Stimulated activated CD4-positive, alpha-beta T cell treated with anti-CD3 and anti-CD28 coated beads, Interleukin-4, amount 100 ng/mL, for 24 hours (primary cell): Measurements from ENCODE around the gene PDCD11.

ENCODE experiments used
- DNase-seq: peaks from one replicate; pipeline ENCODE4 v3.0.0-alpha.2; 2020

The PDCD11 gene

DNA sequence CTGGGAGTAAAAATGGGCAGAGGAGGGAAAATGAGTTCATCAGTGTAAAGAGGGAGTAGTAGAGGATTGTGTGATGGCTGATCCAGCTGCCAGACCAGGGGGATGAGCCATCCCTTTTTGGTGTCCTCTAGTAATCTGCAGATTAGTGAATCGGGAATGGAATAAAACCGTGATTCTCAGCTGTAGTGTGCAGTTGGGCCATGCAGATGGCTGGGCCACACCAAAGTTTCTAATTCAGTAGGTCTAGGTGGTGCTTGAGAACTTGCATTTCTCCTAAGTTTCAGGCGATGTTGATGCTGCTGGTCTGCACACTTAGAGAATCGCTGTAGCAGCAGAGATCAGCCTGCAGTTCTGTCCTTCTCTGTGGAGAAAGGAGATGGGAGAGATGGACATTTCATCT is 22.7 kb downstream of the PDCD11 start:
- DNase-seq, result no peak

DNA sequence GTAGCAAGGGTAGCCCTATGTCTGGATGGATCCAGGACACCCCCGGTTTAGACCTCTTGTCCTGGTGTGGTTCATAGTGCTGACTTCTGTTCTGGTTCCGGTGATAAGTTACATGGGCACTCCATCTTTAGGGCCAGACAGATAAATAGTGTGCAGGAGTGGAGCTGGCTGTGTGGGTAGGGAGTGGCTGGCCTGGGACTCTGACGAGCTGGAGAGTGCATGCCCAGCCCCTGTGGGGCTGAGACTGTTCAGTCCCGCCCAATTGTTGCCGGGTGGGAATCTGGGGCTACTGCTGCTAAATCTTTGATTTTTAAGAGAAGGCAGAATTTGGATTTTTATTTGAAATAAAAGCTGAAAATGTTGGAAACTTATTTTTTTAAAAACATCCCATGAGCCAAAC is 27.3 kb downstream of the PDCD11 start:
- DNase-seq, result no peak

DNA sequence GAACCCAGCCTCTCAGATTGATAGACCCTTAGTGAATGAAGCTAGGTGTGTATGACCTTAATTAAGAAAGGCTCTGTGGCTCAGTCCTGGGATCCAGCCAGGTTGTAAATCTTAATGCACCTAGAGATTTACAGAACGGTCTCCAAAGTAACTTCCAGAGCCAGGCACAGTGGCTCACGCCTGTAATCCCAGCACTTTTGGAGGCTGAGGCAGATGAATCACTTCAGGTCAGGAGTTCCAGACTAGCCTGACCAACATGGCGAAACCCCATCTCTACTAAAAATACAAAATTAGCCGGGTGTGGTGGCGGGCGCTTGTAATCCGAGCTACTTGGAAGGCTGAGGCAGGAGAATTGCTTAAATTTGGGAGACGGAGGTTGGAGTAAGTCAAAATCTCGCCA is 31.4 kb downstream of the PDCD11 start:
- no peak for DNase-seq

DNA sequence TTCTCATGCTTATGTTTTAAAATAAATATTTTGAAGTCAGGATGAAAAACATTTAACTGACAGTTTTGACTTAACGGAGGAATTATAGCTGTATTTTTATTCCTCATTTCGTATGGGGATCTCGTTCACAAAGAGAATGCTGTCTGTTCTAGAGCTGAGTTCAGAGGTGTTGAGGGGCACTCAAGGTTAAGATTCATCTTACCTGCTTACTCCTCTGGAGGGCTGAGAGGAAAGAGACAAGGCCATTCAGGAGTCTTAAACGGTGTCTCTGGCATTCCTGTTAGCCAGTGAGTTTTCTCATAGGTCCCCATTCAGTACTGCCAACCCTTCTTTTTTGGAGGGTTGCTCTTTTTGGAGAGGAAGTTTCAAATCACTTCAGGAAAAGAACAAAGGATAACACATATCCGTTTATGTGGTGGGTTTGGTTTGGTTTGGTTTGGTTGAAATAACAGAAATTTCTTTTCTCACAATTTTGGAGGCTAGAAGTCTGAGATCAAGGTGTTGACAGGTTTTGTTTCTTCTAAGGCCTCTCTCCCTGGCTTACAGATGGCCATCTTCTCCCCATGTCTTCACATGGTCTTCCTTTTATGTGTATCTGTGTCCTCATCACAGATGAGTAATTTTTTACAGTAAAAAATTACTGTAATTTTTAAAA is 32.7 kb downstream of the PDCD11 start:
- no peak for DNase-seq

DNA sequence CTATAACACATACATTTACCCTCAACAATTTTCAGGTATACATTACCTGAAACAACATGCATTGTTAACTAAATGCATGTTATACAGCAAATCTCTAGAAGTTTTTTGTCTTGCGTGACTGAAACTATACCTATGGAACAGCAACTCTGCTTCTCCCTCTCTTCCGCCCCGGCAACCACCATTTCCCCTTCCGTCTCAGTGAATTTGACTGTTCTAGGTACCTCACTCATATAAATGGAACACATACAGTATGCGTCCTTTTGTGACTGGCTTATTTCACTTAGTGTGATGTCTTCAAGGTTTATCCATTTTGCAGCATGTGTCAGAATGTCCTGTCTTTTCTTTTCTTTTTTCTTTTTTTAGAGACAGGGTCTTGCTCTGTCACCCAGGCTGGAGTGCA is 33.2 kb downstream of the PDCD11 start:
- DNase-seq, result no peak

DNA sequence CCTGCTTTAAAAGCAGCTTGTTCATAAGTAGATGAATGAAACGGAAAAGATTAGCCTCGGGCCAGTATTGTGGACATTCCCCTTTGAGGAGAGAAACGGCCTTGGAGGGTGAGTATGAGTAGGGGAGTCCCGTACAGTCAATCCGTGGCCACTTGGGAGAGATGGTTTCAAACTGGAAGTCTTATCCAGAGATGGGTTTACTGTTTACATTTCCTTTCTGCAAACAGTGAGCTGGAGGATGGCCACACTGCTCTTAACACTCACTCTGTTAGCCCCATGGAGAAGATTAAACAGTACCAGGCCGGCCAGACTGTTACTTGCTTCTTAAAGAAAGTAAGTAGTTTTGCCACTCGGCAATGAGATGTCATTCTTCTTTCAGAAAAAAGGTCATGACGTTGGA is 35.5 kb downstream of the PDCD11 start:
- no peak for DNase-seq

DNA sequence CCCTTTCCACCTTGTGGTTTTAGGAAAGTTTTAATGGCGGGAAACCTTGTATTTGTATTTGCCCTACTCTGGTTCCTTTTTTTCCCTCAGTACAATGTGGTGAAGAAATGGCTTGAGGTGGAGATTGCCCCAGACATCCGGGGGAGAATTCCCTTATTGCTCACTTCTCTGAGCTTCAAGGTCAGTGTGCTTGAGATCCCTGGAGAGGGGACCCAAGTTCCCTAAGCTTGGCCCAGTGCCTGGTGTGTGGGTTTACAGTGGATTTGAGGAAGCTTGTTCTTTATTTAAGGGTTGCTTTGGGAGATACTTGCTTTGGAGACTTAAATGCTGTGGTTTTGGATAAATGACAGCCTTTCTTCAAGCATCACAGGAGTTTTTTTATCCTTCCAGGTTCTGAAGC is 37.4 kb downstream of the PDCD11 start:
- no peak for DNase-seq

DNA sequence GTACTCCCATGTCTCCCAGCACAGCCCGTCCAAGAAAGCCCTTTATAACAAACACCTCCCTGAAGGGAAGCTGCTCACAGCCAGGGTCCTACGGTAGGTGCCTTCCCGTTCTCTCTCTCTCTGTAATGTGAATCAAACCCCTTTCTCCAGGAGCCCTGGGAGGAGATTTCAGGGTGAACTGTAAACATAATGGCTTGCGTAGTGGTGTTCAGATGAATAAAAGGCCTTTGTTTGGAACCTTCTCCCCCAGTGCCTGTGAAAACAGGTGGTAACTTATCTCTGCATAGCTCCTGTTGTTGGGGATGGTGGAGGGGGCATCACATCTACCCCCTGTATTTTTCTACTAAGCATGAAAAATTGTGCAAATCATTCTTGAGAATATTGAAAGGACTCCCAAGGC is 43.4 kb downstream of the PDCD11 start:
- no peak for DNase-seq

DNA sequence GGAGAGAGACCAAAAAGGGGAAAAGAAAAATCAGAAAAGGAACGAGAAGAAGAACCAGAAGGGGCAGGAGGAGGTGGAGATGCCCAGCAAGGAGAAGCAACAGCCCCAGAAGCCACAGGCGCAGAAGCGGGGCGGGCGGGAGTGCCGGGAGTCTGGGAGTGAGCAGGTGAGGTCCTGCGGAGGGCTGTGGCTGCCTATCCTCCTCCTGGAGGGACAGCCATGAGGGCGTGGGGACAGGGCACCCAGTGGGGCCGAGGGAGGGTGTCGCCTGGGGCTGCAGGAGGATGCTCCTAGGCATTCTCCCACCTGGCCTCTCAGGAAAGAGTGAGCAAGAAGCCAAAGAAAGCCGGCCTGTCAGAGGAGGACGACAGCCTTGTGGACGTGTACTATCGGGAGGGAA is 44.0 kb downstream of the PDCD11 start:
- no peak for DNase-seq

DNA sequence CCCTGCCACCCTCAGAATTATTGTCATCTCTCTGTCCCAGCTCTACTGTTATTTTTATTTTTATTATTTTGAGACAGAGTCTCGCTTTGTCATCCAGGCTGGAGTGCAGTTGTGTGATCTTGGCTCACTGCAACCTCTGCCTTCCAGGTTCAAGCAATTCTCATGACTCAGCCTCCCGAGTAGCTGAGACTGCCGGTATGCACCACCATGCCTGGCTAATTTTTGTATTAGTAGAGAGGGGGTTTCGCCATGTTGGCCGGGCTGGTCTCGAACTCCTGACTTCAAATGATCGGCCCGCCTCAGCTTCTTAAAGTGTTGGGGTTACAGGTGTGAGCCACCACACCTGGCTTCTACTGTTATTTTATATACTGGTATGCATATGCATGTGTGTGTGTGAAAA is 44.8 kb downstream of the PDCD11 start:
- DNase-seq, result no peak

DNA sequence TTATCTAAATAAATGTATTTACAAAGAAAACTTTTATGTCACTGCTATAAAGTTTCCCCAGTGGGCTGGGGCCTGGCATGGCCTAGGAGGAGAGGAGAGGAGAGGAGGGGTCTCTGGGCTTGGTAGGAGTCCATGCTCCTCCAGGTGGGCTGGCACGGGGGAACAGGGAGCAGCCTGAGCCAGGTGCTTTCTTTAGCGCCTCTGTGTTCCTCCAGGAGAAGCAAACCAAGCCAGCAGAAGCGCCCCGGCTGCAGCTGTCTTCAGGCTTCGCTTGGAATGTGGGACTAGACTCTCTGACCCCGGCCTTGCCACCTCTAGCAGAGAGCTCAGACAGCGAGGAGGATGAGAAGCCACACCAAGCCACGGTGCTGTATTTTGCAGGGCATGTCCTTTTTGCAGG is 45.2 kb downstream of the PDCD11 start:
- no peak for DNase-seq

DNA sequence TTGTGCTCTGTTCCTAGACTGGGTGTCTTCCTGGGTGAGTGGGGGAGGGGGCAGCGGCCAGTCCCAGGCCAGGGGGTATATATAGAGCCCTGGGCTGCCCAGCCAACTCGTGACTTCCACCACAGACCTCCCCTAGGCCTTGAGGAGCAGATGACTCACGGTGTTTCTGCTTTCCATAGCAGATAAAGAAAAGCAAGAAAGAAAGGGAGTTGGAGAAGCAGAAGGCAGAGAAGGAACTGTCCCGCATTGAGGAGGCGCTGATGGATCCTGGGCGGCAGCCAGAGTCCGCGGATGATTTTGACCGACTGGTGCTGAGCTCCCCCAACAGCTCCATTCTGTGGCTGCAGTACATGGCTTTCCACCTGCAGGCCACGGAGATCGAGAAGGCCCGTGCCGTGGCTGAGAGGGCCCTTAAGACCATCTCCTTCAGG is 45.6 kb downstream of the PDCD11 start:
- no peak for DNase-seq

DNA sequence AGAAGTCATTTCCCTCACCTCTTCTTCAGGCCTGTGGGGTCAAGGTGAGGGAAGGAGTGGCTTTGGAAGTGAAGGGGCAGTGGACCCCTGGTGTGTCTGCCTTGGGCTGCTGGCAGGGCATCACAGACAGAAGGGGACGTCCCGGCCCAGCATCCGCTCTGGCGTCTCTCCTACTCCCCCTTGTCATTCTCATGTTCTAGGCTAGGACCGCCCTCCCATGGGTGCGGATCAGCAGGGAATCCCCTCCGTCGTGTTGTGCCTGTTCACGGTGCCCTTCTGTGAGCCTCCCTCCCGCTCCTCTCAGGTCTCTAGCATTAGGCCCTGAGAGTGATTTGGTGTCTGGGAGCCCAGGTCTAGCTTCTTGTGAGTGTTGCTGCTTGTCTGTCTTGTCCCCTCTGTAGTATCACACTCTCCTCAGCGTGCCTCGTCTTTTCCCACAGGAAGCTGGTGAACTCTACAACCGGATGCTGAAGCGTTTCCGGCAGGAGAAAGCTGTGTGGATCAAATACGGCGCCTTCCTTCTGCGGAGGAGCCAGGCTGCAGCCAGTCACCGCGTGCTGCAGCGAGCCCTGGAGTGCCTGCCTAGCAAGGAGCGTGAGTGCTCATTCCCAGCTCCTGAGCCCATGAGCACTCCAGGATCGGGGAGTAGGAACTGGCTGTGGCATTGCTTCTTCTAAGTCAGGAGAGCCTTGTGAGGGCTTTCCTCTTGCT is 47.2 kb downstream of the PDCD11 start:
- DNase-seq, result no peak

DNA sequence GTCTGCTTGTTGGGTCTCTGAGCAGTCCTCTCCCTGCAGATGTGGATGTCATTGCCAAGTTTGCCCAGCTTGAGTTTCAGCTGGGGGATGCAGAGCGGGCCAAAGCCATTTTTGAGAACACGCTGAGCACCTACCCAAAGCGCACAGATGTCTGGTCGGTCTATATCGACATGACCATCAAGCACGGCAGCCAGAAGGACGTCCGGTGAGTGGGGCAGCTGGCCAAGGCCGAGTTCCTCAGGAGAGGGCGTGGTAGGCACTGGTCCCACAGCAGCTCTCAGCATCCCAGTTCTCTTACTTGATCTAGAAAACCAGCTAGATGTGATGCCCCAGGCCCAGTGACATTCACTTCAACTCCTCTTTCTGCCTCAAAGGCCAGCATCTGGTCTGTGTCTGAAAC is 48.1 kb downstream of the PDCD11 start:
- DNase-seq, result no peak

DNA sequence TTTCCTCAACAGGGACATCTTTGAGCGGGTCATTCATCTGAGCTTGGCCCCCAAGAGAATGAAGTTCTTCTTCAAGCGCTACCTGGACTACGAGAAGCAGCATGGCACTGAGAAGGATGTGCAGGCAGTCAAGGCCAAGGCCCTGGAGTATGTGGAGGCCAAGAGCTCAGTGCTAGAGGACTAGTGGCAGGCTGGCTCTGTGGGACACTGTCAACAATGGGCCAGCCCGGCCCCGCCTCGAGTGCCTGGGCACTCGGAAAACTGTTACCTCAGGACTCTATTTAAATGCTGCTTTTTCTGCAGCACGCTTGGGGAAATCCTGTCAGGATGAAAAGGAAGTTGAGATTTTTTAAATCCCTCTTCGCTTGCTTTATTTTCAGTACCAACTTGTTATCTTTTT is 48.9 kb downstream of the PDCD11 start:
- DNase-seq, result no peak

DNA sequence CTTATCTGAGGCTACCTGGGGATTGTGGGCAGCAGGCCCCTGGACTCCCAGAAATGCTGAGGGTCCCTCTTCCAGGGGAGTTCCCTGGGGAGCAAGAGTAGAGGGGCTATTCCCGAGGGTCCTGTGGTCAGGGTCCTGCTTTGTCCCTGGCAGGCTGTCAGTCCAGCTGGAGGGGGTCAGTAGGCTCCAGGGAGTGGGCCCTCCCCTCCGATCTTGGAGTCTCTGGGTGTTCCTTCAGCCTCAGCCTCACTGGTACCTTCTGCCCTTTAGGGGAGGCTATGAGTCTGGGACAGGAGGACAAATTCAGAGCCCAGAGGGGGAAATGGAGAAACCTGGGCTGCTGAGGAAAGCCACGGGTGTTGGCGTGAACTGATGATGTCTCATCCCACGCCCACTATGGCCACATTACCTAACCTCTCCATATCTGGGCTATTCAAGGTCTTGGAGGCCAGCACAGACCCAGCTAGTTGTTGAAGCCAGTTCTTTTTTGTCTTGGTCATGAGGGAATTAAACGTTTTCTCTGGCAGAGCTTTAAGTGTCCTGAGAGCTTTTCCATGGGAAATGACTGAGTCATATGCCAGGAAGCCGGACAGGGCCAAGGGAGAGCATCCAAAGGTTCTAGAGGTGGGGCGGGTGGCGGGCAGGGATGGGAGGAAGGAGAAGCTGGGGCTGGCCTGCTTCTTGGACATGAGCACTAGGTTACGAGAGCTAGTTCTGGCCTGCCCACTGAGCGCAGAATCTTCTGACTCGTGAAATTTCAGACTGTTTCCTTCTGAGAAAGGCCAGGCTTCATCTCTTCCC is 49.5 kb downstream of the PDCD11 start:
- no peak for DNase-seq

DNA sequence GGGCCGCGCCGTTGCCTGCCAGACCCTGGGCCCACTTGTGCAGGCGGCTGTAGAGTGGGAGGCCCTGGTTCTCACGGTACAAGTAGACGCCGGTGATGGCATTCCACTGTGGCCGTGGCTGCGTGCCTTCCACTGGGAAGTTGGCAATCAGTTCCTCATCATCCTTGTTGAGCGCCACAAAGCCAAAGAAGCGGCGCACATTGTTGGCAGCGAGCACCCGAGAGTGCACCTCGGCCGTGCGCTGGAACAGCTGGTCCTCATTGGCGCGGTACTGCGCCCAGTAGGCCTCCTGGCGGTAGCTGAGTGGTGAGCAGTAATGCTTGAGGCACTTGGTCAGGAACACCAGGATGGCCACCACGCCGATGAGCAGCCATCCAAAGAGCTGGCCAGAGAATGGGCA is 50.8 kb downstream of the PDCD11 start:
- no peak for DNase-seq

DNA sequence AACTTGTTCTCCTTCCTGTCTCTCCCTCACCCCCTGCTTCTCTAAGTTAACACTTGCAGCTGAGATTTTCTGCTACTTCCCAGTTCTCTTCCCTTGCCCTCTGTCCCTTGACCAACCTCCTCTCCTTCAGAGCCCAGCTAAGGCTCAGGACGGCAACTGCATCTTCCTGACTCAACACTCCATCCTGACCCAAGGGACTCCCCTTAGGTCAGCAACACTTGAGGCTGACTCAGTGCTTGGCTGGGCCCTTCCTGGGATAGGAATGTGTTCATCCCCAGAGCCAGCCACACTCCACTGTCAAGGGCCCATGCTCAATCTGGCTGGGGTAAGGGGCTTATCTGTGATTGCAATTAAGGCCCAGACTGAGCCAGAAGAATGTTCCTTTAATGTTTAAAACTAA is 52.3 kb downstream of the PDCD11 start:
- no peak for DNase-seq

DNA sequence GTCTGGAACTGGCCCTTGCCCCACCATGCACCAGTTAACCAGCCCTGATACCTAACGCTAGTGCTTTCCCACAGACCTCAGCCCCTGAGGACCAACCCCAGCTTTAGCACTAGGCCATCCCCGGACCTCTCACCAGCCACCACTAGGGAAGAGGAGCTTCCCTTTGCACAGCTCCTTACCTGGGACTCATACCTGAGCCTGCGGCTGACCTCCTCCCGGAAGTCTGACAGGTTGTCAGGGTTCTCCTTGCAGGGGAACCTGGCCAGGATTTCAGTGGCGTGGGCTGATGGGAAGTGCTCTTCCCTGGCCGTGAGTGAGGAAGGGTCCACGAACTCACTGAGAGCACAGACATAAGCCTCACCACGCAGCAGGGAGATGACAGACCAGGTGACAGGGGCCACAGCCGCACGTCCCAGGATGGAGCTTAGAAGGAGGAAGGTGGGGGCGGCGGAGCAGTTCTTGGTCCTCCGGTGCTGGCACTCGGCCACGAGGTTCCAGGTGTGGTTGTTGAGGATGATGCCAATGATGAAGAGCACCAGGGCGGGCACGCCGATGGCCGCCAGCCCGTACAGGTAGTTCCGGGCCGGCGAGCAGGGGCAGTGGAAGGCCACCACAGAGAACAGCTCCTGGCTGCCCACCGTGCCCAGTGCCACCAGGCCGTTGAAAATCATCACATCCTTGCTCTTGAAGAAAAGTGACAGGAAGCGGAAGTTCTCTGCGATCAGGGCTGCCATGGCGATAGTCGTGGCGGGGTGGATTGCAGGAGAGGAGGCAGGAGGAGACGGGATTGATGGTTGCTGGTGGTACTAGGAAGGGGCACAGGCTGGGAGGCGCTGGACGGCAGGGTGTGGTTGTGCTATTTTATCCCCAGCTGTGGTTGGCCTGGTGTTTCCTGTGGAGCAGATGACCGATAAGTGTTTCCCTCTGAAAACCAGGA is 53.0 kb downstream of the PDCD11 start:
- DNase-seq, result no peak

DNA sequence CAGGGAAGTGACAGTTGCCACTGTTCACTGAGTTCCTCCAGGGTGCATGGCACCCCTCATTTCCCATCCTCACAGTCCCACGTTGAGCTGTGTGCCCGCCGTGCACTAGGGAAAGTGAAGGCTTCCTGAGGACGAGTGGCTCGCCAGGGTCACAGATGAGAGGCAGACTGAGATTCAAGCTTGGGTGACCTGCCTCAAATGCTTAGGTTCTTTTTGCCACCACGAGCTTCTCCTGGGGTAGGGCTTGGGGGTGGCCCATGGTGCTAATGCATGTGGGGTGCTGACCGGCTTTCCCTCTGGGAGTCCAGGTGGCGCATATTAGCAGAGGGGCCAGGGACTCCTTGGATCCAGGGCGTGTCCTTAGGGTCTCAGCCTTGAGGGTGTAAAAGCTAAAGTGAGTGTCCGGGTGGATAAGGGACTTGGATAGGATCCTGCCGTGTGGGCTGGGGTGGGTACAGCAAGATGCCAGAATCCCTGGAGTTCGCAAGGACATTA is 53.8 kb downstream of the PDCD11 start:
- no peak for DNase-seq

DNA sequence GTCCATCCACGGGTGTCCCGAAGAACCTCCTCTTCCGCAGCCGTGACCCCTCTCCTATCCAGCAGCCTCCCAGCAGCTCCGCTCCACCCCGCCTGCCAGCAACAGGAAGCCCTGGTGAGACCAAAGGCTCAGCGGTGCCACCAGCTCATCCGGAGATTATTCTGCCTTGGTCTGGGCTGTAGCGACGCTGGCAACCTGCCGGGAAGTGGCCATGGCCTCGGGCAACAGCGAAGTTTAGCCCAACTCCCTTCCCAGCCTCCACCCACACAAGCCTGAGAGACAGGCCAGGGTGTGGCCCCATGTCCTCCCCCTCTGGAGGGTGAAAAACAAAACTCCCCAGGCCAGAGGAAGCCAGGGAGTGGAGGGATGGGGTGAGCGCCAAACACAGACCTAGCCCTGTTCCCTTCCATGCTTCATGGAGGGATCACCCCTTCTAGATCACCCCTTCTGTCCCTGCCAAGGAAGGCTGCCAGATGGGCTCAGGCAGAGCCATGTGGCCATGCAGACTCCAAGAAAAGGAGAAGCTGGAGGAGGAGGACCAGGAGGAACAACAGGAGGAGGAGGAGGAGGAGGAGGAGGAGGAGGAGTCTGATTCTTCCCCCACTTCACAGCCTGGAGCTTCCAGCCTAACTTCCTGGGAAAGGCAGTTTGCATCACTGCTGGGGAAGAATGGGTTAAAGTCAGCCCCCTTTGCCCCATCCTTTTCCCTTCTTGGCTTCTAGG is 54.8 kb downstream of the PDCD11 start:
- peak; percentile 50 for DNase-seq
